HL-60/S4 (cell line): Measurements from ENCODE around the gene PPP1R18.

ENCODE experiments used
- in situ Hi-C: fragments of 300-500 bp; cut with MboI; formaldehyde crosslinking; loops from 2 replicates; pipeline ENCODE4 v1.14.3; 2022; ENCODE audit warnings: low sequenced_read_pairs

PPP1R18 gene

DNA sequence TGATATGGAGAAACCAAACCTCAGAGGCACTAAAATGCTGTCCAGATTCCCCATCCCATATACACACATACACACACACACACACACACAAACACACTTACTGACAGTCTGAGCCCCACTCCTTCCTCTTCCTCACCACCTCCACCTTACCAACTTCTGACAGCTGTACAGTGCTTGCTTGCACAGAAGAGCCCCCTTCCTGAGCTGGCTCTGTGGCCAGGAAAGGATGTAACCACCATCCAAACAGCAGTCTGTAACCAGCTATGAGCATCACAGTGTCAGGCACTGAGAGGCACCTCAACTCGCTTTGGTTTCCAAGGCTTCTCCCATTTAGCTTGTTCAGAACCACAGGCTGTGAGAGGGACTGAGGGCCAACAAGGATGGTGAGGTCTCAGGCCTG, 45.4 kb downstream of the PPP1R18 start:
- in situ Hi-C loops = no loop called here

DNA sequence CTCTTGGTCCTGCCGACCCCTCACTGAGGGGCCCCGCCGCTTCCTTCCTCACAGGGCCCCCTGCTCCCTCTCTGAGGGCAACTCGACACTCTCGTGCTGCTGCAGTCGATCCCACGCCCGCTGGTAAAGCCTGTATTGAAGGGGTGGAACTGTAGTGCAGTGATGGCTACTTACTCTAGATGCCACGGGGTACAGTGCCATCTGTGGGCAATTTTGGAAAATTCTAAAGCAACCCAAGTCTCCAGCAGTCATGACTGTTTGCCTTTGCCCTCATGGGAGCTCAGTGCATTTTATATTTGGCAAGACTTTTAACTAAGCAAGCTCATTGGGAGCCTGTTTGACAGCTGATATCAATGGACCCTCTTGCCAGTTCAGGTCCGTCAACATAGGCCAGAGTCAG, 46.0 kb downstream of the PPP1R18 start:
- in situ Hi-C loops = no loop called here

DNA sequence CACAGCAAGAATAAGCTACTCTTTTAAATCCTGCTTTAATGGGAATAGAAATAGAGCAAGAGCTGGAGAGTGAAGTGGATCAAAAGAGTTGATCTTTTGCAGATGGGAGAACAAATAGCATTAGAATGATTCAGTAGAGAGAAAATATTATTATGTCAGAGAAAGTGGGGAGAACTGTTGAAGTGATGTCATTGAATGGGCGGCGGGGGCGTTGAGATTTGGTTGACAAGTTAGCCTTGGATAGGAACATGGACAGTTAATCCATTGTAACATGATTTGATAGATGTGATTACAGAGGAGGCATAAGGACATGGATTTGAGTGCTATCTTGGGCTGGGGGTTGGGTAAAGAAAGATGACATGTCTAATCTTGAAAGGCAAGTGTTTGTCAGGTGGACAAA, 50.6 kb downstream of the PPP1R18 start:
- in situ Hi-C loops = no loop called here

DNA sequence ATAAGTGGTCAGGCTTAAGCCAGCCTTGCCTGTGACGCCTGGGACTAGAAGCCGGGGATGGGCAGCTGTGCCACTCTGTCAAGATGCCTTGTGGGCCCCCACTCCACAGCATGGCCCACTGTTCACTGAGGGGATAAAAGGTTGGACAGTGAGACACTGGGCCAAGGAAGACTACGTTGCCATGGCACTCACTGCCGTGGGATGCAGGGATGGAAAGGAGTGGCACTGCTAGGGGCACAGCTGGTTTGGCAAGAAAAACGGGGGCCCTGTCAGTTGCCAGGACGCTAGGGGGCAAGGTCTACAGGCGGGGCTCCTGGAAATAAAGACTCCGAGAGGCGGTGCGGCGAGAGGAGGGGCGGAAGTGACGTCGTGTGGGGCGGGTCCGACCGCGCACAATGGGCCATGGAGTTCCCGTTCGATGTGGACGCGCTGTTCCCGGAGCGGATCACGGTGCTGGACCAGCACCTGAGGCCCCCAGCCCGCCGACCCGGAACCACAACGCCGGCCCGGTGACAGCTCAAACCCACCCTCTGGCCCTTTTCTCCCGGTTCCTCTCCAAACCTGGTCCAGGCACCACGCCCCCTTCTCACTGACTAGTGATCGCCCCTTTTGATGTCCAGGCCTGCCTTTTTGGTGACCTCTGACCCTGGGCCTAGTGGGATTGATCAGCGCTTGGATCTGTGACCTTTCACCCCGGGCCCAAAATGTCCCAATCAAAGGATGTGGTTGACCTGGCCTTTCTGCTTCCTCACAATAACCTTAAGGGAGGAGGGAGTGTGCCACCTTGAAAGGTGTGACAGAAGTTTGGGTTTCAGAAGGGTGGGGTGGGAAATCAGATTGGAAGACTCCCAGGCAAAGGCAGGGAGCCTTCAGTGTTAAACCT, 59.7 kb downstream of the PPP1R18 start, which contains the start of gene ATAT1:
ATAT1 (plus strand) TSS at position 391 of the 883 bp plus-strand sequence.
- in situ Hi-C loops = no loop called here
